HL-60 (cell line): ENCODE results near the gene RUBCN.
A peak's percentile ranks its signal among the peaks of the same experiment; 100 is the strongest.
"Not testable (repeated sequence)": the region's sequence is repeated elsewhere in the genome, so short reads cannot be mapped to it uniquely, and the experiment has no call there.

ENCODE experiments used
- DNase-seq, 2 experiments: peaks; one replicate each; pipeline ENCODE4 v3.0.0-alpha.2; 2010 to 2020; ENCODE audit warnings: low read depth in 1 of 2, low spot score in 1 of 2
- H3K27ac ChIP-seq: fragments of 250-450 bp; sonication (Bioruptor Pico); replicated peaks from 2 replicates; pipeline ENCODE4 v1.5.1; 2020; ENCODE audit warnings: mild to moderate bottlenecking, moderate library complexity
- H3K27me3 ChIP-seq: fragments of 250-450 bp; sonication (Bioruptor Pico); 2 replicates; pipeline ENCODE4 v1.5.1; 2021; ENCODE audit warnings: mild to moderate bottlenecking, moderate library complexity; ENCODE audit not compliant: insufficient read depth, poor library complexity, severe bottlenecking
- H3K4me3 ChIP-seq: replicated peaks from 2 replicates; pipeline ENCODE4 v1.5.1; 2011; ENCODE audit warnings: mild to moderate bottlenecking, control low read depth, low read length; ENCODE audit not compliant: insufficient read depth

The RUBCN gene

DNA sequence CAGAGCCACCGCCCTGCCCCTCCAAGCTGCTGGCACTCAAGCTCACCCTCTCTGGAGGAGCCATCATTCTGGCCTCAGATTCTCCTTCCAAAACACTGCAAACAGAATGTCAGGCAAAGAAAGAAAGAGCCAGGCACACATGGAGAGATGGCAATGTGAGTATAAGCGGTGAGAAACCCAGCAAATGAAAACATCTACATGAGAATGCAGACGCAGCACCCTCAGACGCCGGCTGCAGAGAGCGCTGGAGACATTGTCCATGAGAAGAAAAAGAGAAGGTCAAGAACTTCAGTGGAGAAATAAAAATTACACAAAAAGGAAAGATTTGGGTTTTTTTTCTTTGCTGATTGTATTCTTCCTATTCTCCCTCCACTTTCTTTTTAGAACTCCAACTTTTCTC lies 74.4 kb downstream of the RUBCN start:
- not testable (repeated sequence) for H3K4me3 ChIP-seq, H3K27me3 ChIP-seq, H3K27ac ChIP-seq, DNase-seq

DNA sequence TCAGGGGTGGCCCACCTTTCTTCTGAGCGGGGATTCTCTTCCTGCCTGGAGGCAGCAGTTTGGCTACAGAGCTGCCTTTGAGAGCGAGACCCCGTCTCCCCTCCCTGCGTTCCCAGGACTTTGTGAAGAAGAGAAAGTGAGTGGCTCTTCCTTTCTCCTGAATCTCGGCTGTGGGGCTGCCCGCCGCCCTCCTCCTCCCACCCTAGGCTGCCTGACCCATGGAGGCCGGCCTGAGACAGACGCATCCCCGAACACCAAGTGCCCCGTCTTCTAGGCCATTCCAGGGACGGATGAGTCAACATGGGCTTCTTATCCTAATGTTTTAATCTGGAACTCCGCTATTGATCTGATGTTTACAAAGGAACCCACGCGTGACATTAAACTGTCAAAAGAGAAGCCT lies 74.8 kb downstream of the RUBCN start:
- not testable (repeated sequence) for DNase-seq, H3K27me3 ChIP-seq, H3K4me3 ChIP-seq, H3K27ac ChIP-seq

DNA sequence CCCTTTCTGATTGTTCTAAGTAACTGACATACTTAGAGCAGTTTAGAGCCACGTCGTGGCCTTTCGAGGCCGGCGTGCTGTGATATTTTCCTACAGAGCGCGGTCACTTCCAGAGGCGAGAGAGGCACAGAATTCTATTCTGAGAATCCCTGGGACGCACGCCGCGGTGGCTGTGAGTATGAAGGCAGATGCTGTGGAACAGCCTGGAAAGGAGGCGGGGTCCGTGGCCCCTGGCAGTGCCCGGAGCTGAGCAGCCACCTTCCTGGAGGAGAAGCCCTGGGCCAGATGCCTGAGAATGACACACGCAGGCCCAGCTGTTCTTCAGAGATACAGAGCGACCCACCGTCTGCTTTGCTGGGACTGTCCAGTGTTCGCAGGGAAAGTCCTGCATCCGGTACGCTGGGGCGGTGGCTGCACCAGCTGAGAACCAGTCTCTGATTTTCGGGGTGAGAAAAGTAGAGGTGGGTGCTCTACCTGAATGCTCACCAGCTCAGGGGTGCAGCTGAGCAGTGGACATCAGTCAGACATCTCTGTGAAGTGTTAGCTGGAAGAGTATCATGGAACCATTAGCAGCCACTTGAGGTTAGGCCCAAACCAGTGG lies 75.4 kb downstream of the RUBCN start:
- not testable (repeated sequence) for H3K27ac ChIP-seq, DNase-seq, H3K4me3 ChIP-seq, H3K27me3 ChIP-seq

DNA sequence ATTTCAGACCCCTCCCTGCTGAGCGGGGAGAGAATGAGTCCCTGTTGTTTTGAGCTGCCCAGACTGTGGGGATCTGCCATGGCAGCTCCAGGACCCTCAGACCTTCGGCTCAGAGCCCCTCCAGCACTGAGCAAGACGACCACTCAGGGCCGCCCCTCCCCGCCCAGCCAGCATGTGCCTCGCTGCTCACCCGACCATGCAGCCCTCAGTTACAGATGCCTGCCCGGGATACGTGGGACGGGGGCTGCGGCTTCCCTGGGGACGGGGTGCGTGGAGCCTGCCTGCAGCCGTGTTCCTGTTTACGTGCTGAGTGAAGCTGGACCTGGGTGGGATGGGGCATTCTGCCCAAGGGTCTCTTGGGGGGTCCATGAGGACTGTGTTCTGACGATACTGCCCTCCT lies 77.0 kb downstream of the RUBCN start:
- not testable (repeated sequence) for DNase-seq, H3K27me3 ChIP-seq, H3K4me3 ChIP-seq, H3K27ac ChIP-seq

DNA sequence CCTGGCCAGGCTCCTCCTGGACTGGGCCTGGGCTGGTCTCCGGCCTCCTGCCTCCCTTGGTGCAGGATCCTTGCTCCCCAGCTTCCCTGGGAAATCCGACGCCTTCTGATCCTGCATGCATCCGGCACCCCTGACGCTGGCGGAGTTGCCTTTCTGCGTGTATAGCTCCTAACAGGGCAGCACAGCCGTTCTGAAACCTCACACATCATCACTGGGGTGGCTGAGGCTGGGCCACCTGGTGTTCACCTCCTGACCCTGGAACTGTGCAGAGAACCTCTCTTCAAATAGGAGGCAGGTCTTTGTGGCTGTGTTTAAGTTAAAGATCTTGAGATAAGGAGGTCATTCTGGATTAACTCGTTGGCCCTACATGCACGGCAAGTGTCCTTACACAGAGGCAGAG lies 77.6 kb downstream of the RUBCN start:
- H3K27ac ChIP-seq, H3K4me3 ChIP-seq, DNase-seq, H3K27me3 ChIP-seq: not testable (repeated sequence)

DNA sequence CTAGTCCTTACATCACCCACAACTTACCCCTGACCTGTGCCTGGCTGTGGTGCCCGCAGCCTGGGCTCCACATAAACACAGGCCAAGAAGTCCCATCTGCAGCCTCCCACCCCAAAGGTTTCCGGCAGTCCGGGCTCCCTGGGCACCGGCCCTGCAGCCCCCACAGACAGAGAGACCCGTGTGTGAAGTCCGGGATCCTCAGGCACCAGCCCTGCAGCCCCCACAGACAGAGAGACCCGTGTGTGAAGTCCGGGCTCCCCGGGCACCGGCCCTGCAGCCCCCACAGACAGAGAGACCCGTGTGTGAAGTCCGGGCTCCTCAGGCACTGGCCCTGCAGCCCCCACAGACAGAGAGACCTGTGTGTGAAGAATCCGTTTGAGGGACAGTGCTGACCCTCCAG lies 78.0 kb downstream of the RUBCN start:
- not testable (repeated sequence) for H3K4me3 ChIP-seq, H3K27me3 ChIP-seq, DNase-seq, H3K27ac ChIP-seq

DNA sequence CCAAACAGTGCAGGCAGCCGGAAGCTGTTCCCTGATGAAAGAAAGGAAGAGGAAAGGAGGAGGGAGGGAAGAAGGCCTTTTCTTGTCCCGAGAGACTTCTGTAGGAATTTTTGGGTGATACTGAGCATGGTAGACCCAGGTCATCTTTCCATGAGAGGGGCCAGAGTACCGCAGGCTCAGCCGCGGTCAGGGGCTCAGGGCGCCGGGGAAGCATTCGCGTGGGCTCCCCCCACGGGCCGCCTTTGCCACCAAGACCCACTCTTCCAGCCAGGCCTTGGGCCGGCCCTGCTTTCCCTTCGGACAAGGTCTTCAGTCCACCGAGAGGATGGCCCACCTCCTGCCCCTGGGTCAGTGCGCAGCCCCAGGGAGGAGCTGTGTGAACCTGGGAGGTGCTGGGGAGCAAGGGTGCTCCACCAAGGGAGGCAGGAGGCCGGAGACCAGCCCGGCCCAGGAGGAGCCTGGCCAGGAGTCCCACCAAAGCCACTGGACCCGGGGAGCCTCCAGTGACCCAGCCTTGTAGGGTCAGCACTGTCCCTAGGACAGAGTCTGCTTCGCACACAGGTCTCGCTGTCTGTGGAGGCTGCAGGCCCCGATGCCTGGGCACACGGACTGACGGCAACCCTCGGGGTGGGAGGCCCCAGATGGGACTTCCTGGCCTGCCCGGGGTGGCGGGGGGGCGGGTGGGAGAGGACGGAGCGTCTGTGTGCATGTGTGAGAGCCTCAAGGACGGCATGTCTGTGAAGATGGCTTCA lies 79.0 kb downstream of the RUBCN start:
- H3K4me3 ChIP-seq, H3K27ac ChIP-seq: not testable (repeated sequence)

DNA sequence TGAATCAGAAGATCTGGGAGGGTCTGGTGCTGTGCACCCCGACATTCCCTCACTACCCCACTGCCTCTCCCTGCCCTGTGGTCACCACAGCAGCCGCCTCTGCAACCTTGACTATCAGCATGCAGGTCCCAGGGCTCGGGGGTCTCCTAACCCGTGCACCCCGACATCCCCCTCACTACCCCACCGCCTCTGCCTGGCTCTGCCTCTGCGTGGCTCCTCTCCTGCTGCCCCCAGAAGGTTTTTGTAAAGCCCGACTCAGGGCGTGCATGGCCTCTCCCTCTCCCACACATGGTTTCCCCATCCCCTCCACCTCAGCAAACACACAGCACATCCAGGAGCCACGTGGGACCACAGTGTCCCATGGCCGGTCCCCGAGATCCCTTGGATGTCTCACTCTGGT lies 79.7 kb downstream of the RUBCN start:
- not testable (repeated sequence) for H3K4me3 ChIP-seq

More for the DNA sequence above, 79.0 kb downstream of the RUBCN start:
- not testable (repeated sequence) for DNase-seq, H3K27me3 ChIP-seq

DNA sequence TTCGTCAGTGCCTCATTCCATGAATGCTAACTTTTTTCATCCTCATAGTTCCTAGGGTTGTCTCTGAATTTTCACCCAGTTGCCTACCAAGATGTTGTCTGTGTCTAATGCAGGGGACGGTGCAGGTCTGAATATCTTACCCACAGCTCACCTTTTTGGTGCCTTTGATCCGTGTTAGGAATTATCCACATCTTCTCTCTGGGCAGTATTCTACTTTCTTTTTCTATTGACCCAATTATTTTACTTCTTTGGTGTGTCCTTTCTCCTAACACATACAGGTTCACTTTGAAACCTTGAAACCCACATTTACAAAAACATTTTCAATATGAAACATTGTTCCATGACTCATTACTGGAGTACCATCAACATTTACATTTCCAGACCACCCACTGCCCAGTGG lies 80.6 kb downstream of the RUBCN start:
- DNase-seq, H3K4me3 ChIP-seq, H3K27me3 ChIP-seq, H3K27ac ChIP-seq: not testable (repeated sequence)

More for the DNA sequence above, 79.7 kb downstream of the RUBCN start:
- not testable (repeated sequence) for H3K27ac ChIP-seq, DNase-seq, H3K27me3 ChIP-seq

DNA sequence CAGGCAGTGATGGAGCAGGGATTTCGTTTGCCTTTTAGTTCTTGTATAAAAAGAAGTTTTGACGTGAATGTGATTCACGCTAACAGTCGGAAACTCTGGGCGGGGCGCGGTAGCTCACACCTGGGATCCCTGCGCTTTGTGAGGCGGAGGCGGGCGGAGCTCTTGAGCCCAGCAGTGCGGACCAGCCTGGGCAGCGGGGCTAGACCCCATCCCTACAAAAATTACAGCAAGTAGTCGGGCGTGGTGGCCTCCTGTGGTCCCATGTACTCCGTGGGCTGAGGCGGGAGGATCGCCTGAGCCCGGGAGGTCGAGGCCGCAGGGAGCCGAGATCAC lies 81.7 kb downstream of the RUBCN start:
- not testable (repeated sequence) for H3K27me3 ChIP-seq, DNase-seq, H3K4me3 ChIP-seq, H3K27ac ChIP-seq

DNA sequence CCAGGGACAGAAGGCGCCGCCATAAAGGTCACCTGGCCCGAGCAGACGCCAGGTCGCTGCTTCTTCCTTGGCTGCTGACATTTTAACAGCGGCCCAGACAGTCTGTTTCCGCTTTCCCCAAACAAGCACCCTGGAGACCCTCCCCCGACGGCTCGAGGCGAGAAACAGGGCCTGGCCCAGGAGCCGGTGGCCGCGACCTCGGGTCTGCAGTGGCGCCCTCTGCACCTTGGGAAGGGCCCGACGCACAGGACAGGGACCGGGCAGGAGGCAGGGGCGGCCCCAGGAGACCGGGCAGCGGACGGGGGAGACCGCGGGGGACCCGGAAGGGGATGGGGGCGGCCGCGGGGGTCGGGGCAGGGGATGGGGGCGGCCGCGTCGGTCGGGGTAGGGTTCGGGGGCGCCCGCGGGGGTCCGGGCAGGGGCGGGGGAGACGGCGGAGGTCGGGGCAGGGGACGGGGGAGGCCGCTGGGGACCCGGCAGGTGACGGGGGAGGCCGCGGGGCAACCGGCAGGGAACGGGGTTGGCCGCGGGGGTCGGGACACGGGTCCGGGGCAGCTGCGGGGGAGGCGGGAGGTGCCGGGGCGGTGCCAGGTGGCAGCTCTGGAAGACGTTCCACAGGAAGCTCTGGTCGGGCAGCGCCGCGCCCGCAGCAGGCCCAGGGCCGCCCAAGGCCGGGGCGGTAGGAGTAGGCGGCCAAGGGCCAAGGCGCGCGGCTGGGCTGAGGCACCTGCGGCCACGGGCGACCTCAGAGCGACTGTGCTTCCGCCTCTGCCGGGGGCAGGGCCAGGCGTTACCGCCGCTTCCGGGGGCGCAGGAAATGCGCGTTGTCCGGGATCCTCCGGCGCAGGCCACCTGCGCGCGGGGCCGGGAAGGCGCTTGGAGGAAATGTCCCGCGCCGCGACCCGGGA lies 82.4 kb downstream of the RUBCN start:
- peak in 1 of 2 experiments; percentile 41 for DNase-seq
- H3K27me3 ChIP-seq, H3K27ac ChIP-seq: not testable (repeated sequence)
- H3K4me3 ChIP-seq = peak overlapping the region; percentile 34

DNA sequence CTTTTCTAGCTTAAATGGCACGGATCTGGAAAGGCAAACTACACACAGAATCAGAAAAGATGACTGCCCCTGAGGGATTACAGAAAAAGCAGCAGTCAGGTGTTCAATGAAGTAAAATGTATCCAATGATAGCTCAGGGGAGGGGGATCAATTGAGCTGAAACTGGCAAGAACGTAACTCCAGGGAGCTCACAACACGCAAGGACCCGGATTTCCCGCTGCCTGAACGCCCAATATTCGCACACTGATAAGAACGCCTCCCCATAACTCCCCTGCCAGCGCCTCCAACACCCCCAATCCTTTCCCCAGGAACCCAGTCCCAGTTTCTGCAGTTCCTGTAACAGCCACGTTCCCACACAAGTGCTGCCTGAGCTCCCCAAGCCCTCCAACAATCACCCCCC lies 83.8 kb downstream of the RUBCN start:
- DNase-seq, H3K4me3 ChIP-seq, H3K27ac ChIP-seq, H3K27me3 ChIP-seq: not testable (repeated sequence)

DNA sequence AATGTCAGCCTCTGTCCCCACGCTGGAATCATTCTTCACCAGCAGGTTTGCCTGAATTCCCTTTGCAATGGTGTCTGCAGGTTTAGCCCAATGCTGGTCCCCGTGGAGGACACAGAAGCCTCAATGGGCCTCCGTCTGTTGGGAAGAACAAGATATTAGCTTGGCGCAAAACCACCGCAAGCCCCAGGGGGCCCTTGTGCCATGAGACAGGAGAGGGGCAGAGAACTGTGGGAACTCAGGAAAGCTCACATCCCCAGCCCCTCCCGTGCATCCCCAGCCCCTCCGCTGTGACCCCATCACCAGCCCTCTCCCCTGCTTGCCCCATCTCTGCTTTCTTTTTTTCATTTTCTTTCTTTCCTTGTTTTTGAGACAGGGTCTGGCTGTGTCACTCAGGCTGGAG lies 89.1 kb downstream of the RUBCN start:
- not testable (repeated sequence) for H3K27me3 ChIP-seq, H3K4me3 ChIP-seq, DNase-seq, H3K27ac ChIP-seq

DNA sequence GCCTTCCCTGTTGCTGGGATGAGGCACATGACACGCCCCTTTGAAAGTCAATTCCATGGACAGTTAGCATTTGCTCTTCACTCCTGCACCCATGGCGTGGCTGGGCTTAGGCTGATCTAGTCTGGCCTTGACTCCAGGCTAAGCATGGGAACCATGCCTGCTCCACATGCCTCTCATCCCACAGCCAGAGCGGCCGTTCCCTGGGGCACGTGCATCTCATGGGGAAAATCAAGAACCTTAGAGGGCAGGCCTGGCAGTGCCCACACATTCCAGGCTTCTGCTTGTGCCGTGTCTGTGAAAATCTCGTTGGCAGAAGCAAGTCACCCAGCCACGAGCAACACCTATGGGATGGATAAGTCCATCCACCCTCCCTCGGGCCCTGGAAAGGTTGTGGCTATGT lies 89.5 kb downstream of the RUBCN start:
- not testable (repeated sequence) for H3K4me3 ChIP-seq, DNase-seq, H3K27me3 ChIP-seq, H3K27ac ChIP-seq

DNA sequence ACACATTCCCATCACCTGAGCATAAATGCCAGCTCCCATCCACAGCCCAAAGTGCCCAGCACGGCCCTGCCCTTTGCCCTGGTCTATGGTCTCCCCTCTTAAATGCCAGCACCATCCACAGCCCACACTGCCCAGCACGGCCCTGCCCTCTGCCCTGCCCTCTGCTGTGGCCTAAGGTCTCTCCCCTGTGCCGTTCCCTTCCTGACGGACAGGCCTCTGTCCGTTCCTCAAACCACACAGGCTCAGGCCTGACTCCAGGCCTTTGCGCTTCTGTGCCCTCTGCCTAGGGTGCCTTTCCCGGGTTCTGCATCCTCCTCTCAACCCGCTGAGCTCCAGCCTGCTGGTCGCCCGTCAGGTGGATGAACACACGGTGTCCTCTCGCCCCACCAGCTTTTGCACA lies 90.4 kb downstream of the RUBCN start:
- H3K4me3 ChIP-seq, H3K27ac ChIP-seq, H3K27me3 ChIP-seq, DNase-seq: not testable (repeated sequence)
